Activated CD4-positive, alpha-beta T cell treated with anti-CD3 and anti-CD28 coated beads for 36 hours (primary cell): ENCODE results near the gene MBNL2. TPM values are rescaled to one million over a fixed set of nuclear protein-coding genes. Genes with fewer than 3 reads are reported as not detected.
"Not testable (repeated sequence)": the region's sequence is repeated elsewhere in the genome, so short reads cannot be mapped to it uniquely, and the experiment has no call there.

ENCODE experiments used
- ATAC-seq: fragments of 200-7000 bp; cut with Tn5 transposase; one replicate; pipeline ENCODE4 v1.10.0; 2021; ENCODE audit warnings: mild to moderate bottlenecking, moderate library complexity
- CTCF ChIA-PET: fragments of 350-600 bp; sonication (Branson Sonifier 250); formaldehyde crosslinking; loops from one replicate; lab custom pipeline; 2021; ENCODE audit warnings: antibody characterized with exemption; lab: Charles Lee
- POLR2A ChIA-PET: fragments of 350-600 bp; sonication (Branson Sonifier 250); formaldehyde crosslinking; loops from one replicate; lab custom pipeline; 2021; ENCODE audit warnings: antibody characterized with exemption, inconsistent platforms; lab: Charles Lee
- DNase-seq: peaks from one replicate; pipeline ENCODE4 v3.0.0-alpha.2; 2020
- H3K27ac Mint-ChIP-seq: one replicate; pipeline ENCODE4 v1.8.0; 2021; ENCODE audit warnings: mixed read lengths
- H3K27me3 Mint-ChIP-seq: one replicate; pipeline ENCODE4 v1.8.0; 2021; ENCODE audit warnings: mixed read lengths
- H3K36me3 Mint-ChIP-seq: one replicate; pipeline ENCODE4 v1.8.0; 2021; ENCODE audit warnings: low read depth, mixed read lengths
- H3K4me1 Mint-ChIP-seq: one replicate; pipeline ENCODE4 v1.8.0; 2021; ENCODE audit warnings: mixed read lengths
- H3K4me3 Mint-ChIP-seq: one replicate; pipeline ENCODE4 v1.8.0; 2021; ENCODE audit warnings: mild to moderate bottlenecking, moderate library complexity, mixed read lengths
- H3K9me3 Mint-ChIP-seq: one replicate; pipeline ENCODE4 v1.8.0; 2021; ENCODE audit warnings: low read depth, mixed read lengths
- intact Hi-C, 2 experiments: fragments of 100-400 bp; cut with DNase I in 1 of 2; cut with micrococcal nuclease in 1 of 2; formaldehyde crosslinking; loops; one replicate each; pipeline versions ENCODE4 v1.14.2 to v1.15.1; 2022 to 2024; cut with DNase I, micrococcal nuclease
- total RNA-seq, 2 experiments: library from RNA; stranded (reverse); gene quantifications; one replicate each; pipeline ENCODE4 v1.2.3, GENCODE V29; 2021

The MBNL2 gene
- total RNA-seq, 2 experiments from 2014 or later, result 16.7 to 24.5 TPM

GRCh38 chr13:97192166-97192565 is 30.0 kb upstream of the MBNL2 start:
- CTCF ChIA-PET, result interaction anchor here (0.6 to 1.5 kb wide), 4 partner anchors 12 to 75 kb away, joined by 3 to 6 read pairs (median 4); no protein-coding TSS in a partner anchor
- Mint-ChIP-seq H3K9me3 (no peaks in the 10 kb centered on the region), H3K4me3 (no peak overlapping the region), H3K36me3 (no peaks in the 10 kb centered on the region), H3K27me3 (peaks cover 2% of the 10 kb centered on the region), H3K27ac (no peak overlapping the region), H3K4me1 (peaks cover 8% of the 10 kb centered on the region)
- POLR2A ChIA-PET, result interaction anchor here (0.6 kb wide), 1 partner anchor 1706 kb away, joined by 3 read pairs; no protein-coding TSS in a partner anchor
- ATAC-seq, result no peak
- intact Hi-C loops, result no loop called here
- no peak for DNase-seq

DNA sequence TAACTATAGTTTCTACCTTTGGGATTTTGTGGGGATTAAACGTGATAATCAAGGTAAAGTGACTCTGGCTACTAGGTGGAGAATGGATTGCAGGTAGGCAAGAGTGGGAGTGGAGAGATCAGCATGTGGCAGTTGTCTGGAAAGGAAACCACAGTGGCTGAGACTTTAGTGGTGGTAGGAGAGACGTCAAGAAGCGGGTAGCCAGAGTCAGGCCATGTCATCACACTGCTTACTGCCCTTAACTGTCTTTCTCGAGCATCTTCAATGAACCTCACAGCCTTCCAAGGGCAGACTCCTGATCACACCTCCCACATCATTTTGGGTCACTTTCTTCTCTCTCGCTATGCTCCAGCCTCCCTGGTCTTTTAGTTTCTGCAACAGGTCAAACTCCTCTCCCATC is 28.6 kb upstream of the MBNL2 start:
- CTCF ChIA-PET, result no interaction called here
- H3K9me3 Mint-ChIP-seq, result no peaks in the 10 kb centered on the region
- no peak for ATAC-seq

DNA sequence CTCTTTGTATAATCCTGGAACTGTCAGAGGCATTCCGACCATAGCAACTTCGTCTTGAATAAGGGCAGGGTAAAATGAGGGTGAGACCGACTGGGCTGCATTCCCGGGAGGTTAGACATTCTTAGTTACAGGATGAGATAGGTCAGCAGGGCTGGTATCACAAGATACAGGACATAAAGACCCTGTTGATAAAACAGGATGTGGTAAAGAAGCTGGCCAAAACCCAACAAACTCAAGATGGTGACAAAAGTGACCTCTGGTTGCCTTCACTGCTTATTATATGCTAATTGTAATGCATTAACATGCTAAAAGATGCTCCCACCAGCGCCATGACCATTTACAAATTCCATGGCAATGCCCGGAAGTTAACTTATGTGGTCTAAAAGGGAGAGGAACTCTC is 27.7 kb upstream of the MBNL2 start:
- Mint-ChIP-seq H3K4me1 (peaks cover 5% of the 10 kb centered on the region), H3K27me3 (peaks cover 4% of the 10 kb centered on the region), H3K4me3 (no peak overlapping the region), H3K36me3 (no peaks in the 10 kb centered on the region), H3K9me3 (no peaks in the 10 kb centered on the region), H3K27ac (no peak overlapping the region)
- CTCF ChIA-PET, result no interaction called here
- ATAC-seq (no peak), DNase-seq (no peak)
- intact Hi-C loops, result no loop called here
- POLR2A ChIA-PET, result no interaction called here

More for the DNA sequence above, 28.6 kb upstream of the MBNL2 start:
- Mint-ChIP-seq H3K27me3 (peaks cover 2% of the 10 kb centered on the region), H3K4me1 (peaks cover 4% of the 10 kb centered on the region), H3K27ac (no peak overlapping the region), H3K4me3 (no peak overlapping the region), H3K36me3 (no peaks in the 10 kb centered on the region)
- DNase-seq, result no peak
- POLR2A ChIA-PET, result no interaction called here
- intact Hi-C loops, result no loop called here

- no peaks in the 10 kb centered on the region for H3K9me3 Mint-ChIP-seq
- H3K36me3 Mint-ChIP-seq, result no peaks in the 10 kb centered on the region
- intact Hi-C loops, result no loop called here
- no peak for DNase-seq
- peaks cover 2% of the 10 kb centered on the region for H3K27me3 Mint-ChIP-seq
- POLR2A ChIA-PET, result no interaction called here
- peaks cover 5% of the 10 kb centered on the region for H3K4me1 Mint-ChIP-seq
- ATAC-seq, result no peak
- CTCF ChIA-PET, result interaction anchor here (0.7 to 0.8 kb wide), 2 partner anchors 10 to 549 kb away, joined by 3 to 4 read pairs; no protein-coding TSS in a partner anchor
- H3K27ac Mint-ChIP-seq, result no peak overlapping the region
- H3K4me3 Mint-ChIP-seq, result no peak overlapping the region
These were observed 25.8 kb upstream of the MBNL2 start for GRCh38 chr13:97196340-97196739.

GRCh38 chr13:97198753-97199152 is 23.4 kb upstream of the MBNL2 start:
- ChIA-PET POLR2A (no interaction called here), CTCF (no interaction called here)
- intact Hi-C loops, result no loop called here
- ATAC-seq (peak; percentile 47), DNase-seq (no peak)
- H3K4me1 Mint-ChIP-seq, result peaks cover 5% of the 10 kb centered on the region
- peaks cover 2% of the 10 kb centered on the region for H3K27me3 Mint-ChIP-seq
- no peaks in the 10 kb centered on the region for H3K9me3 Mint-ChIP-seq
- no peaks in the 10 kb centered on the region for H3K36me3 Mint-ChIP-seq
- no peak overlapping the region for H3K27ac Mint-ChIP-seq
- H3K4me3 Mint-ChIP-seq, result no peak overlapping the region

GRCh38 chr13:97199451-97199850 is 22.7 kb upstream of the MBNL2 start:
- no peak overlapping the region for H3K4me3 Mint-ChIP-seq
- ChIA-PET POLR2A (no interaction called here), CTCF (no interaction called here)
- peaks cover 2% of the 10 kb centered on the region for H3K27me3 Mint-ChIP-seq
- H3K27ac Mint-ChIP-seq, result no peak overlapping the region
- no peaks in the 10 kb centered on the region for H3K36me3 Mint-ChIP-seq
- intact Hi-C loops, result no loop called here
- DNase-seq, result no peak
- no peak for ATAC-seq
- H3K4me1 Mint-ChIP-seq, result peaks cover 5% of the 10 kb centered on the region
- no peaks in the 10 kb centered on the region for H3K9me3 Mint-ChIP-seq

- POLR2A ChIA-PET, result no interaction called here
- intact Hi-C loops, result no loop called here
- Mint-ChIP-seq H3K9me3 (no peaks in the 10 kb centered on the region), H3K4me3 (no peak overlapping the region), H3K27me3 (peaks cover 2% of the 10 kb centered on the region), H3K27ac (no peak overlapping the region), H3K4me1 (peaks cover 5% of the 10 kb centered on the region), H3K36me3 (no peaks in the 10 kb centered on the region)
- CTCF ChIA-PET, result interaction anchor here (0.7 kb wide), 1 partner anchor 11 kb away, joined by 3 read pairs; no protein-coding TSS in a partner anchor
- no peak for DNase-seq
- ATAC-seq, result no peak
These were observed 21.8 kb upstream of the MBNL2 start for GRCh38 chr13:97200081-97200942.

- ChIA-PET POLR2A (no interaction called here), CTCF (no interaction called here)
- Mint-ChIP-seq H3K36me3 (no peaks in the 10 kb centered on the region), H3K9me3 (no peaks in the 10 kb centered on the region), H3K4me3 (no peak overlapping the region), H3K27me3 (peaks cover 2% of the 10 kb centered on the region), H3K27ac (no peak overlapping the region), H3K4me1 (peaks cover 10% of the 10 kb centered on the region)
- DNase-seq, result no peak
- intact Hi-C loops, result no loop called here
- no peak for ATAC-seq
These were observed 19.4 kb upstream of the MBNL2 start for GRCh38 chr13:97202761-97203160.

DNA sequence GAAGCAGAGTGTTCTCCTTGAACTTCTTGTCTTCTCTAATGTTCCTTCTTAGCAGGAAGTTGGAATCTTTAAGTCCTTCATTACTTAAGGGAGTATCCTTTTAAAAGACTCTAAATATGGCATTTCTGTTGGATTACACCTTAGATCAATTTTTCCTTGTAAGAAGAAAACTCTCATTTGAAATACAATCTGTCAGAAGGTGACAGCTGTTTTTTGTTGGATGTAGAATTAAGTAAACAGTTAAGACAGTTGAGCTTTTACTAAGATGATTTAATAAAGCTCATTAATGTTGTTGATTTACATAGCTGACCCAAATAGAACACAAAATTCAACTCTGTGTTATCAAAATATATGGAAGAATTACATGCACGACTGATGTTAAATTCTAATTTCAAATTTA is 16.7 kb upstream of the MBNL2 start:
- ChIA-PET CTCF (interaction anchor here (0.6 to 1.2 kb wide), 5 partner anchors 9 to 161 kb away, joined by 3 read pairs; no protein-coding TSS in a partner anchor), POLR2A (no interaction called here)
- H3K9me3 Mint-ChIP-seq, result no peaks in the 10 kb centered on the region
- ATAC-seq, result no peak
- no peaks in the 10 kb centered on the region for H3K36me3 Mint-ChIP-seq
- intact Hi-C loops, result no loop called here
- H3K4me1 Mint-ChIP-seq, result peaks cover 14% of the 10 kb centered on the region
- DNase-seq, result no peak
- H3K27me3 Mint-ChIP-seq, result no peaks in the 10 kb centered on the region
- H3K27ac Mint-ChIP-seq, result no peak overlapping the region
- H3K4me3 Mint-ChIP-seq, result no peak overlapping the region

DNA sequence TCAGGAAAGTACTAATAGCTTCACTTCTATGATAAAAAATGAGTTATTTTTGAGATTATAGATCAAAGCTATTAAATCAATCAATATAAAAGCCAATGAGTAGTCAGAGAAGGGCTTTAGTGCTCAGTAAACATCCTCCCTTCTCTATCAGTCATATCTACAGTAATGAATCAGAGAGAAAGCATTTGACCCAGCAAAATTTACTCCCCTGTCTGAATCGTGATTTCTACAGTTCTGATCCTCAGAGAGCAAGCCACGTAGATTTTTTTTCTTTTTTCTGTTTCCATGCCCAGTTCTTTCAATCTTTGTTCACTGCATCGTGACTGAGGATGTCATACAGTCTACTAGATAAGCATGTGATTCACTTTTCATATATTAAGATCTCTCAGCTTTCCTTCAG is 16.2 kb upstream of the MBNL2 start:
- Mint-ChIP-seq H3K27me3 (no peaks in the 10 kb centered on the region), H3K4me1 (peaks cover 19% of the 10 kb centered on the region), H3K36me3 (no peaks in the 10 kb centered on the region), H3K9me3 (no peaks in the 10 kb centered on the region), H3K27ac (no peak overlapping the region), H3K4me3 (no peak overlapping the region)
- DNase-seq (no peak), ATAC-seq (peak; percentile 93)
- intact Hi-C loops, result no loop called here
- POLR2A ChIA-PET, result no interaction called here
- CTCF ChIA-PET, result interaction anchor here (0.6 to 1.2 kb wide), 5 partner anchors 9 to 161 kb away, joined by 3 read pairs; no protein-coding TSS in a partner anchor

DNA sequence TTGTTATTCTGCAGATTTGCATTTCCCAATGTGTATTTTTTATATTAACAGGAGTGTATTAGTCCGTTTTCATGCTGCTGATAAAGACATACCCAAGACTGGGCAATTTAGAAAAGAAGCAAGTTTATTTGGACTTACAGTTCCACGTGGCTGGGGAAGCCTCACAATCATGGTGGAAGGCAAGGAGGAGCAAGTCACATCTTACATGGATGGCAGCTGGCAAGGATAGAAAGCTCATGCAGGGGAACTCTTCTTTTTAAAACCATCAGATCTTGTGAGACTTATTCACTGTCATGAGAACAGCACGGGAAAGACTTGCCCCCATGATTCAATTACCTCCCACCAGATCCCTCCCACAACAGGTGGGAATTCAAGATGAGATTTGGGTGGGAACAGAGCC is 14.9 kb upstream of the MBNL2 start:
- POLR2A ChIA-PET, H3K36me3 Mint-ChIP-seq, H3K4me3 Mint-ChIP-seq, CTCF ChIA-PET, H3K27me3 Mint-ChIP-seq, DNase-seq, H3K9me3 Mint-ChIP-seq, ATAC-seq, H3K27ac Mint-ChIP-seq, intact Hi-C loops: not testable (repeated sequence)
- peaks cover 25% of the 10 kb centered on the region for H3K4me1 Mint-ChIP-seq

DNA sequence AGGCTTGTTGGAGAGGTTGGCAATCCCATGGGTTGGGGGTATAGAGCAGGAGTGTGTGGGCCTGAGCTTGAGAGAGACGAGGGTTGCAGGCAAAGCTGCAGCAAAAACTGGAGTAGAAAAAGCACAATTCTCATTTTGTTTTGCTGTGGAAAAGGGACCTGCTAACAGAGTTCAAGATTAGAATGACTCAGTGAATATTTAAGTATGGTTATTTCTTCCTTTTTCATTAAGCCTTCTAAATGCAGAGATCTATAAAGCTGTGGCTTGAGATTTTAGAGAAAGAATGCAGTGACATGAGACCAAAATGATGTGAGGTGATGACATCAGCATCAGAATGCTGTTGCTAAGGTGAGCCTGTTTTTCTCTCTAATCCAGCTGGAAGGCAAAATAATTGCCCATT is 10.8 kb upstream of the MBNL2 start:
- CTCF ChIA-PET, result interaction anchor here (0.5 to 3.6 kb wide), 6 partner anchors 11 to 223 kb away, joined by 3 to 26 read pairs (median 3); partner anchors contain the start of gene MBNL2
- no peaks in the 10 kb centered on the region for H3K9me3 Mint-ChIP-seq
- peaks cover 48% of the 10 kb centered on the region for H3K4me1 Mint-ChIP-seq
- no peaks in the 10 kb centered on the region for H3K27me3 Mint-ChIP-seq
- intact Hi-C loops, result loop anchor here (5.0 kb wide), 2 partner anchors 69 to 99 kb away; no protein-coding TSS in a partner anchor
- ATAC-seq, result no peak
- POLR2A ChIA-PET, result no interaction called here
- no peak for DNase-seq
- H3K27ac Mint-ChIP-seq, result no peak overlapping the region
- no peak overlapping the region for H3K4me3 Mint-ChIP-seq
- no peaks in the 10 kb centered on the region for H3K36me3 Mint-ChIP-seq
